ENCODE measurements around the gene PITPNM3.
"Not testable (repeated sequence)": the region's sequence is repeated elsewhere in the genome, so short reads cannot be mapped to it uniquely, and the experiment has no call there.

The PITPNM3 gene

DNA sequence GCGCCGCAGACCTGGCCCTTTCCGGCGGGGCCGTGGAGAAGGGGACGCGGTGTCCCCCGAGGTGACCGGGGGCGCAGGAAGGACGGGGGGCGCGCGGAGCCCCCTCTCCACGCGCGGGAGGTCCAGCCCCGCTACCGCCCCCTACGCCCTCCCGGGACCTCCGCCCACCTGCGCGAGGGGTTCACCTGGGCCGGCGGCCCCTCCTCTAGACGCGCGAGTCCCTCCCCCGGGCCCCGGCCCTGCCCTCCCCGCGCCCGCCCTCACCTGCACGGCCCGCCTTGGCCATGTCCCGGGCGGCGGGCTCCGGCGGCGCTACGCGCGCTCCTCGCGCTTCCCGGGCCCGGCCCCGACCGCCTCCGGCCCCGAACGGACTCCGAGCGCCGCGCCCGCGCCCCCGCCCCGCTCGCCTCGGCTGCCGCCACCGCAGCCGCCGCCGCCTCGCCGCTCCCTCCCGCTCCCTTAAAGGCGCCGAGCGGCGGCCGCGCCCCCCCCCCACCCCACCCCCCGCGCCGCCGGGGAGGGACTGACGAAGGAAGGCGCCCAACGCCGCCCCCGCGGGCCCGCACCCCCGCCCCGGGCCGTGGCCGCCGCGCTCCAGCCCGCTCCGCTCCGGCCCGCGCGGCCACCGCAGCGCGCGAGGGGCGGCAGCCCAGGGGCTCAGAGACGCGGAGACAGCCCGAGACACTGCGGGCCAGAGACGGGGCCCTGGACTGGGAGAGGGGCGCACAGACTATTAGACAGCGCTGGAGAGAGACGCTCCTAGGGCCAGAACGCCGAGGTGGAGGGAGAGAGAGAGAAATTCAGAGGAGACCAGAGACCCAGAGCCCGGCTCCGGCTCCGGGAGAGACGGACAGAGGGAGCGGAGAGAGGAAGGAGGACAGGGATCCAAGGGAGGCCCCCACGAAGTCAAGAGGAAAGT is at the start of gene PITPNM3:
Gene PITPNM3 (minus strand): TSS at position 435 of the 919 bp plus-strand sequence. CDS start 149 bp downstream, at position 286.
- no peak for DNase-seq

DNA sequence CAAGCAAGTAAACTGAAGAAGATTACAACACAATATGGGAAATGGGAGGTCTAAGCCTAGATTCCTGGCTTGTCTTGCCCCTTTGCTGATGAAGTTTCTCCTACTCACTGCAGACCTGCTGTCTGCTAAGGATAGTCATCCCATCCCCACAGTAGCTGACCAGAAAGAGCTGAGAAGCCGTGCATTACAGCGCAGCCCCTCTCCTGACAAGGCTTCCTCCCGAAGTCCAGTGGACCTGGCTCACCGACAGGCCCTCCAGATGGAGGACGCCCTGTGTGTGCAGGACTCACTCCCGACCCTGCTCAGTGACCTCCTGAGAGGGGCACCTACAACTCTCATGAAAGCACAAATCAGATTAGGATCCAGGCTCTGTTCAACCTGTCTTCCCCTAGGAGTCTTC is 48.8 kb upstream of the PITPNM3 start:
- DNase-seq = no peak

GRCh38 chr17:6603744-6604325 is 47.5 kb upstream of the PITPNM3 start:
- DNase-seq = no peak

DNA sequence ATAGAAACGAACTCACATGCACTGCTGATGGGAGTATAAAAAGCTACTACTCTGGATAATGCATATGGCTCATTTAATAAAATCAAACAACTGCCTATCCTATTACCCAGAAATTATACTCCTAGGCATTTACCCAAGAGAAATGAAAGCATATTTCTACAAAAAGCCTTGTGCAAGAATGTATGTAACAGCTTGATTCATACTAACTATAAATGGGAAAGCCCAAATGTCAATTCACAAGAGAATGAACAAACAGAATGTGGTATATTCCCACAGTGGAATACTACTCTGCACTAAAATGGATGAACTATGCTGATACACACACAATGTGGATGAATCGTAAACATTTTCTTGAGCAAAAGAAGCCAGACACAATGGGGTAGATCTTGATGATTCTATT is 45.8 kb upstream of the PITPNM3 start:
- DNase-seq = no peak

- no peak for DNase-seq
These were observed 43.0 kb upstream of the PITPNM3 start for GRCh38 chr17:6599364-6599763.

DNA sequence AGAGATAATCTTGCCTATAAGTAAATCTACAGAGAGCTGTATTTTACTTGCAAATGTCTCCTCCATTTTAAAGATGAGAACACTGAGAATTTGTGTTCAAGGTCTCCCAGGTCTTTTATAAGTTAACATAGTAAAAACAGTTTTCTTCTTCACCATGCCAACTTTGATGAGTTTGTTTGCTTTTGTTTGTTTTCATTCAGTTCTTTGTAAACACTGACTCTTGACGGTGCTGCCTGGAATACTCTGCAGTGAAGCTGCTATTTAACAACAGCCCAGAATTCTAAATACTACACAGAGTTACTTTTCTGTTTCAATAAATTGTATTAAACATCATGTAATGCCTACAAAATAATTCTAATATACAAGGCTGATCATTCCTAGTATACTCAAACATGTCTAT is 41.4 kb upstream of the PITPNM3 start:
- no peak for DNase-seq

- DNase-seq = no peak
These were observed 40.6 kb upstream of the PITPNM3 start for GRCh38 chr17:6596941-6597340.

GRCh38 chr17:6596511-6596910 is 40.2 kb upstream of the PITPNM3 start:
- DNase-seq = no peak

DNA sequence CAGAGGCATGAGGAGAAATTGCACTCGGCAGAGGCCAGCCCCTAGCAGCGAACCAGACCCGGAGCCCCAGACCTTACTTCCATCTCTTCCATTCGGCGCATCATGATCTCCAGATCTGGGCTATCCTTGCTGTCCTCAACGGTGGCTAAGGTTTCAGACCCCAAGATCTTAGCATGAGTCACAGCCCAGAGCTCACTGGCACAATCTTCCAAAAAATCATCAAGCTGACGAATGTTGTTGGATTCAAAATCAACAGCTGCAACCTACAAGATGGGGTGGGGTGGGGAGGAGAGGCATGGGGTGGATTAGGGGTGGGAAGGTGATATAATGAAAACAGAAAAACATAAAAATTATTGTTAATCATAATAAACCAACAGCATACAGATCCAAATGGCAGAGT is 39.7 kb upstream of the PITPNM3 start:
- DNase-seq = no peak

DNA sequence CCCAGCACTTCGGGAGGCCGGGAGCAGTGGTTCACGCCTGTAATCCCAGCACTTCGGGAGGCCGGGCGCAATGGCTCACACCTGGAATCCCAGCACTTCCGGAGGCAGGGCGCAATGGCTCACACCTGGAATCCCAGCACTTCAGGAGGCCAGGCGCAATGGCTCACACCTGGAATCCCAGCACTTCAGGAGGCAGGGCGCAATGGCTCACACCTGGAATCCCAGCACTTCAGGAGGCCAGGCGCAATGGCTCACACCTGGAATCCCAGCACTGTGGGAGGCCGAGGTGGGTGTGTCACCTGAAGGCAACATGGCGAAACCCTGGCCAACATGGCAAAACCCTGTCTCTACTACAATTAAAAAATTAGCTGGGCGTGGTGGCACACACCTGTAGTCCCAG is 37.0 kb upstream of the PITPNM3 start:
- DNase-seq = not testable (repeated sequence)

- no peak for DNase-seq
These were observed 35.8 kb upstream of the PITPNM3 start for GRCh38 chr17:6592173-6592572.

GRCh38 chr17:6591599-6592158 is 35.3 kb upstream of the PITPNM3 start:
- DNase-seq = no peak

- no peak for DNase-seq
These were observed 33.1 kb upstream of the PITPNM3 start for GRCh38 chr17:6589266-6589946.

GRCh38 chr17:6588165-6588564 is 31.8 kb upstream of the PITPNM3 start:
- no peak for DNase-seq

GRCh38 chr17:6587310-6587709 is 31.0 kb upstream of the PITPNM3 start:
- DNase-seq = no peak

DNA sequence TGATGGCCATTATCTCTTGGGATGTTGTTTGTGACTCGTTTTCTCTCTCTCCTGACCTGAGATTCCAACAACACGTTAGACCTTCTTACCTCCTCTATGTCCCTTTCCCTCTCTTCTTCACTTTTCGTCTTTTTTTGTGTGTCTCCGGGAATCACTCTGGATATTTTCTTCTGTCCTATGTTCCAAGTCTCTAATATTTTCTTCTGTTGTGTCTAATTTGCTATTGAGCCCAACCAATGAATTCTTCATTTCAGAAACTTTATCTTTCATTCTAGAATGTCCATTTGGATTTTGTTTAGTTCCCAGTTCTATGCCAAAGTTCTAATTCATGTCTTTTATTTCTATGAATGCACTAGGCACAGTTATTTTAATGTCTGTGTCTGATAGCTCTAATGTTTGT is 27.1 kb upstream of the PITPNM3 start:
- no peak for DNase-seq

- DNase-seq = no peak
These were observed 24.3 kb upstream of the PITPNM3 start for GRCh38 chr17:6580625-6581024.

GRCh38 chr17:6578491-6578890 is 22.1 kb upstream of the PITPNM3 start:
- DNase-seq = no peak

DNA sequence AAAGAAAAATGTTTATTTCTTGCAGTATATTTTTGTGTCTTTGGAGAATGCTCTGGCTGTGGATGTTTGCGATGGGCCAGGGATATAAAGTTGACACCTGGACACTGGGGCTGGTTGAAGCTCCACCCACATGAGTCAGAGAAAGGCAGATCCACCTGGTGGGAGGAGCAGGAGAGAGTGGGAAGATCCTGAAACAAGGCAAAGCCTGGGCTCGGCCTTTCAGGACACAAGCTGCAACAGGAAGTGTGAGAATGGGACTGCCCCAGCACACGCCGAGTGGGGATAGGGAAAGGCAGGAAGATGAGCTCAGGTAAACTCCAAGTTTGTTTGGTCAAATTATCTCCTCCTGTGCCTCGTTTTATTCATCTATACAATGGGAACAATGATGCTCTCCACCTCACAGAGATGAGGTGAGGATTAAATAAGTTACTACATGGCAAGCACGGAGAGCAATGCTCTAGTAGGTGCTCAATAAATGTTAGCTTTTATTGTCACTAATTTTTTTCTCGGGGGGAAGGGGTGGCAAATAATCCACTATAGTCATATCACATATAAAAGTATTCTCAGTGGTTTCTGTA is 21.4 kb upstream of the PITPNM3 start:
- DNase-seq = no peak

- DNase-seq = no peak
These were observed 19.9 kb upstream of the PITPNM3 start for GRCh38 chr17:6576038-6576785.

GRCh38 chr17:6575596-6575988 is 19.2 kb upstream of the PITPNM3 start:
- no peak for DNase-seq

Measured in T1000 (cell line).